Ovary (tissue), 9 donors: ENCODE data around the gene KCTD17. TPM values are rescaled to one million over a fixed set of nuclear protein-coding genes. Genes with fewer than 3 reads are reported as not detected.

Experiments used
- DNase-seq, 5 donors: peaks; one replicate each; pipeline ENCODE4 v3.0.0-alpha.2; 2019 to 2020
- H3K27ac ChIP-seq, 2 donors: fragments of 200-600 bp; one replicate each; pipeline versions ENCODE4 v1.5.1 to v1.8.0; 2019 to 2022
- H3K27me3 ChIP-seq: fragments of 200-600 bp; one replicate; pipeline ENCODE4 v1.8.0; 2022
- H3K36me3 ChIP-seq: fragments of 200-600 bp; sonication (generic); one replicate; pipeline ENCODE4 v1.5.1; 2019
- H3K4me1 ChIP-seq: one replicate; pipeline ENCODE4 v1.8.1; 2013; ENCODE audit warnings: mild to moderate bottlenecking, moderate library complexity; ENCODE audit not compliant: insufficient read depth
- H3K4me3 ChIP-seq: fragments of 200-600 bp; sonication (generic); one replicate; pipeline ENCODE4 v1.5.1; 2017
- H3K9me3 ChIP-seq, 2 donors: fragments of 200-600 bp in 1 of 2; sonication (generic) in 1 of 2; one replicate each; pipeline versions ENCODE4 v1.5.1 to v1.8.1; 2013 to 2019; ENCODE audit warnings: mild to moderate bottlenecking in 1 of 2, moderate library complexity in 1 of 2
- EP300 ChIP-seq: sonication (generic); formaldehyde crosslinking; IDR thresholded peaks from one replicate; pipeline ENCODE4 v1.6.1; 2017; ENCODE audit warnings: antibody characterized with exemption
- POLR2A ChIP-seq: fragments of 450-650 bp; IDR thresholded peaks from one replicate; pipeline ENCODE4 v1.6.1; 2017; ENCODE audit warnings: antibody characterized with exemption, mild to moderate bottlenecking, moderate library complexity
- WGBS, 3 donors: extraction: QIAGEN DNeasy Blood & Tissue Kit in 1 of 3; methylation state at CpG; one replicate each; pipeline versions ENCODE4 v1.1.5 to v1.1.7; 2013 to 2017; 5-methylcytosine and 5-hydroxymethylcytosine counted together
- intact Hi-C, 4 donors: fragments of 100-400 bp; cut with DNase I; formaldehyde crosslinking; loops; one replicate each; pipeline versions ENCODE4 v1.11.0 to v1.15.1; 2022 to 2023
- polyA plus RNA-seq, 2 donors: library from polyadenylated mRNA; stranded (reverse); fragments of 200-250 nt in 1 of 2; fragments of 350-450 nt in 1 of 2; fragmentation: Illumina TruSeq in 1 of 2; extraction: RNeasy Lipid Tissue Mini Kit (QIAGEN cat#74804) in 1 of 2; gene quantifications; one replicate each; pipeline ENCODE4 v1.2.3, GENCODE V29; 2013 to 2014
- total RNA-seq, 7 donors: library from RNA; depleted of rRNA in 2 of 7; stranded (reverse); fragments of >200 nt in 2 of 7; fragmentation: NEBNext Ultra II Directional in 3 of 7; extraction: Animal tissue kit (Norgen Biotek cat#: 25700) in 3 of 7; gene quantifications; one replicate each; pipeline versions ENCODE4 v1.1.0 to v1.2.4, GENCODE V29; 2016 to 2023
- TF ChIP-seq, protein P1 (sequence below), 3 donors: fragments of 450-650 bp in 2 of 3; fragments of 200-600 bp in 1 of 3; IDR thresholded peaks; one replicate each; pipeline versions ENCODE4 v1.5.1 to v1.8.0; 2016 to 2022; ENCODE audit warnings: antibody characterized with exemption in 3 of 3, mild to moderate bottlenecking in 1 of 3
- donor health status: DM: no; HTN: no; CAD: no; lungs with moderate emphysema.
- donor health status: DM: no; HTN: no; CAD: no.
- donor health status: Bipolar disorder and iron deficiency.
- donor health status: DM: yes; HTN: yes; CAD: no.
- donor health status: DM: no; HTN: no; CAD: no.
- donor health status: DM: yes; HTN: yes; CAD: no.

The KCTD17 gene
- total and polyA plus RNA-seq, 9 donors: 4.5 to 34.7 (median 26.7) TPM

DNA sequence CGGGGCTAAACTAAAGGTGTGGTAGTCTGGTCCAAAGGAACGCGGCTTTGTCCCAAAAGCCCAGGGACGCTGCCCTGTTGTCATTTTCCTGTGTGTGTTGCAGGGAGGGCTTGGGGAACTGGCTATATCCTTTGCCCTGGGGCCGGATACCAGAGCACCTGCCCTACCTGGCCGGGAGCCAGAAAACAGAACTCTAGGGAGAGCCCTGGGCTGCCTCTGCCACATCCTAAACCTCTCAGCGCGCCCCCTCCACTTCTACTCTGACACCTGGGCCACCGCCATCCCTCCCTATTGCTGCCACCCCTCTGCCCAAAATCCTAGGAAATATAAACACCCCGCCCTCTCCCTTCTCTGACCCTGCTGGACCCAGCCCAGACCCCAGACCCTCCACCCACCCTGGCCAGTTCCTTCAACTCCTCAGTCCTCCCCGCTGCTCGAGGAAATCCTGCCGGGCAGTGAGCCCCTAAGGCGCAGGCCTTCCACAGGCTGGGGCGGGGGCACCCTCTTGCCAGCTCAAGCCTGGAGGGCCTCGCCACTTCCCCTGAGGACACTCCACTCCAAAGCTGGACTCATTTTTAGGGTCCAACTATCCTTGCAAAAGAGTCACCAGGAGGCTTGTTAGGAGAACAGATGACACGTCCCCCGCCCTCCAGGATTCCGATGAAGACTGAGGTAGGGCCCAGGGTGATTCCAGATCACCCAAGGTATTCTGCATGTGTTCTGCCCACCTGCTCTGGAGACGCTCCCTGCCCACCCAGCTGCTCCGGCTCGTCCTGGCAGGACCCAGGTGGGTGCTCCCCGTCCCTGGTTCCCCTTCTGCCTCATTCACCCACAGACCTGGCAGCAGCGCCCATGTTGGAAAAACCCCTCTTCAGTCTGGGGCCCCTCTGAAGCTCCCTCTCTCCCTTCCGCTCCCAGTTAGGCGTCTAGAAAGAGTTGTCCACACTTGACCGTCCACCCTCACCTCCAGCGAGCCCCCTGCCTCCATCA is 12.2 kb downstream of the KCTD17 start:
- no peaks in the 10 kb centered on the region for H3K36me3 ChIP-seq
- H3K4me3 ChIP-seq: no peak overlapping the region
- peaks cover 8% of the 10 kb centered on the region for H3K4me1 ChIP-seq
- H3K9me3 ChIP-seq: no peaks in the 10 kb centered on the region
- H3K27me3 ChIP-seq: no peaks in the 10 kb centered on the region
- no peak for DNase-seq
- intact Hi-C loops: no loop called here
- TF ChIP-seq, protein P1, sequence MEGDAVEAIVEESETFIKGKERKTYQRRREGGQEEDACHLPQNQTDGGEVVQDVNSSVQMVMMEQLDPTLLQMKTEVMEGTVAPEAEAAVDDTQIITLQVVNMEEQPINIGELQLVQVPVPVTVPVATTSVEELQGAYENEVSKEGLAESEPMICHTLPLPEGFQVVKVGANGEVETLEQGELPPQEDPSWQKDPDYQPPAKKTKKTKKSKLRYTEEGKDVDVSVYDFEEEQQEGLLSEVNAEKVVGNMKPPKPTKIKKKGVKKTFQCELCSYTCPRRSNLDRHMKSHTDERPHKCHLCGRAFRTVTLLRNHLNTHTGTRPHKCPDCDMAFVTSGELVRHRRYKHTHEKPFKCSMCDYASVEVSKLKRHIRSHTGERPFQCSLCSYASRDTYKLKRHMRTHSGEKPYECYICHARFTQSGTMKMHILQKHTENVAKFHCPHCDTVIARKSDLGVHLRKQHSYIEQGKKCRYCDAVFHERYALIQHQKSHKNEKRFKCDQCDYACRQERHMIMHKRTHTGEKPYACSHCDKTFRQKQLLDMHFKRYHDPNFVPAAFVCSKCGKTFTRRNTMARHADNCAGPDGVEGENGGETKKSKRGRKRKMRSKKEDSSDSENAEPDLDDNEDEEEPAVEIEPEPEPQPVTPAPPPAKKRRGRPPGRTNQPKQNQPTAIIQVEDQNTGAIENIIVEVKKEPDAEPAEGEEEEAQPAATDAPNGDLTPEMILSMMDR (IDR thresholded peaks at IDR 0.05): no peak
- TF ChIP-seq EP300: no peak
- TF ChIP-seq POLR2A: no peak
- no peak overlapping the region for H3K27ac ChIP-seq
- 88 to 89% (median 88%) methylated on average over 28 of the region's 28 CpGs for WGBS, 3 donors

DNA sequence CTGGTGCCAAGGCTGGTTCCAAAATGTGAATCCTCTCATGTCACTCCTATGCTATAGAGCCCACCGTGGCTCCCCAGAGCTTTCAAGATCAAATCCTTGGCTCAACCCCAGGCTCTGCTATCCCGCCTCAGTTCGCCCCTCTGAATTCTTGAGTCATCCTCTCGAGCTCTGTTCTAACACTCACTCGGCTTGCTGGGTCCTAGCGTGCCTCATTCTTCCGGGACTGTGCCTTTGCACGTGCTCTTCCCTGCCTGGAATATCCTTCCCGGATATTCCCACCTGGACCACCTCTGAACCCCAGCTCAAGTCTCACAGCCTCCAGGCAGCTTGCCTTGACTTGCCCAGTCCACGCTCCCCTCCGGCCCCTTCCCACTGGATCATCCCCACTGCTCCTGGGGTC is 13.0 kb downstream of the KCTD17 start:
- intact Hi-C loops: no loop called here
- Histone ChIP-seq H3K27ac (no peak overlapping the region), H3K36me3 (no peaks in the 10 kb centered on the region), H3K9me3 (no peaks in the 10 kb centered on the region), H3K27me3 (no peaks in the 10 kb centered on the region), H3K4me1 (peaks cover 8% of the 10 kb centered on the region), H3K4me3 (no peak overlapping the region)
- DNase-seq: no peak
- TF ChIP-seq EP300 (no peak), POLR2A (no peak)
- 86 to 88% (median 87%) methylated on average over 11 of the region's 11 CpGs for WGBS, 3 donors

DNA sequence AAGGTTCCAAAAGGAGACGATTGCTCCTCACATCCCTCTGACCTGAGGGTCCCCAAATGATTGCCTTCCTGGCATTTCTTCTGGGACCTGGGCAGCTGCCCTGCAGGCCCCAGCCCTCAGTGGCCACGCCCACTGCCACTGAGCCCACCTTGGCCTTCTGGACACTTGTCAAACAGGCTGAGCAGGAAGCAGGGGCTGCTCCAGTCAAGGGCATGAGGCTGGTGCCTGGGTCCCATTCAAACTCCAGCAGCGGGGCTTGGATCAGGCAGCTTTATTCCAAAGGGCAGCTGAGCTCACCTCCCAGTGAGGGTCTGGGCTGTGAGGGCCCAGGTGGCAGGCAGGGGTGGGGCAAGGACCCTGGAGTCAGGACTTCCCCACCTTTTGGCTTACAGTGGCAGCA is 13.6 kb downstream of the KCTD17 start:
- Histone ChIP-seq H3K4me1 (peaks cover 8% of the 10 kb centered on the region), H3K27me3 (no peaks in the 10 kb centered on the region), H3K27ac (no peak overlapping the region), H3K4me3 (no peak overlapping the region), H3K36me3 (no peaks in the 10 kb centered on the region), H3K9me3 (no peaks in the 10 kb centered on the region)
- intact Hi-C loops: no loop called here
- TF ChIP-seq EP300 (no peak), POLR2A (no peak)
- TF ChIP-seq, protein P1 (IDR thresholded peaks at IDR 0.05): no peak
- DNase-seq: no peak
- 70 to 90% (median 82%) methylated on average over 2 to 3 of the region's 3 CpGs for WGBS, 3 donors

DNA sequence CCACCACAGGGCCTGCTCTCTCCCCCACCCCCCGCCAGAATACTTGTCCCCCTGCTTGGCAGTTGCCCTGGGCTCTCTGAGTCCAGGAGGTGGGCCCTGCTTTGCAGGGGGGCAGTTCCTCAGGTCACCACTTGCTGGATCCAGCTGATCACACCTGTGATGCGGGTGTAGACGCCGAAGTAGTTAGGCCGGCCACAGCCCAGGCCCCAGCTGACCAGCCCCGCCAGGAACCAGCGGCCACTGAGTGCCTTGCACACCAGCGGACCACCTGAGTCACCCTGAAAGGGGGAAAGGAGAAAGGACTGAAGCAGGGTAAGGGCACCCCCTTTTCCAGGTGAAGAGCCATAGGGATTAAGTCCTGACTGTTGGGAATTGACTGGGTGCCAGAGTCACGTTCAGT is 14.4 kb downstream of the KCTD17 start:
- Histone ChIP-seq H3K9me3 (no peaks in the 10 kb centered on the region), H3K36me3 (no peaks in the 10 kb centered on the region), H3K27me3 (no peaks in the 10 kb centered on the region), H3K27ac (no peak overlapping the region), H3K4me1 (peaks cover 8% of the 10 kb centered on the region), H3K4me3 (no peak overlapping the region)
- TF ChIP-seq, protein P1 (IDR thresholded peaks at IDR 0.05): no peak
- TF ChIP-seq EP300: no peak
- no peak for TF ChIP-seq POLR2A
- DNase-seq: no peak
- WGBS, 3 donors: 74 to 82% (median 80%) methylated on average over 8 to 9 of the region's 9 CpGs
- intact Hi-C loops: no loop called here

DNA sequence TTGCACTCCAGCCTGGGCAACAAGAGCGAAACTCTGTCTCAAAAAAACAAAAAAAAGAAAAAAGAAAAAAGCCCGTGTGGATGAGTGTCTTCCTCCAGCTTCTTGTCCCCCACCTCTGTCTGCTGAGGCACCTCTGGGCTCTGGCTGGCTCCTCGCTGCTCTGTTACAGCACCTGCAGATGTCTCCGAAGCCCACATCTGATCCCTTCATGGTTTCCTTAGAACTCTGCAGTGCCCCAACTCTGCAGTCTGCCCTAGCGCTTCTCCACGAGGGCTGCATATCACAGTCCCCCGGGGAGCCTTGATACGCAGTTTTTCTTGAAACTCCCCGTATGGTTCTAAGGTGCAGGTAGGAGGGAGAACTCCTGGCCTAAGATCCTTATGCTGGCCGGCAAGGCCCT is 15.9 kb downstream of the KCTD17 start:
- Histone ChIP-seq H3K36me3 (no peaks in the 10 kb centered on the region), H3K4me1 (no peaks in the 10 kb centered on the region), H3K27ac (no peak overlapping the region), H3K4me3 (no peak overlapping the region), H3K27me3 (no peaks in the 10 kb centered on the region), H3K9me3 (no peaks in the 10 kb centered on the region)
- 62 to 75% (median 67%) methylated on average over 10 of the region's 10 CpGs for WGBS, 3 donors
- intact Hi-C loops: no loop called here
- TF ChIP-seq EP300 (no peak), POLR2A (no peak)
- TF ChIP-seq, protein P1 (IDR thresholded peaks at IDR 0.05): no peak
- DNase-seq: no peak
